IPS DF 6.9 (cell line): ENCODE results near the gene ITGB3BP.
A peak's percentile ranks its signal among the peaks of the same experiment; 100 is the strongest.
"Not testable (repeated sequence)": the region's sequence is repeated elsewhere in the genome, so short reads cannot be mapped to it uniquely, and the experiment has no call there.

Experiments used
- DNase-seq: peaks from one replicate; pipeline ENCODE4 v3.0.0-alpha.2; 2013; ENCODE audit warnings: low read depth, low spot score
- H3K27ac ChIP-seq: one replicate; pipeline ENCODE4 v1.5.1; 2013; ENCODE audit warnings: low read length, control low read depth
- H3K27me3 ChIP-seq: 2 replicates; pipeline ENCODE4 v1.6.1; 2013; ENCODE audit warnings: mild to moderate bottlenecking, low read length; ENCODE audit not compliant: control insufficient read depth, insufficient read depth
- H3K36me3 ChIP-seq: 2 replicates; pipeline ENCODE4 v1.6.1; 2013; ENCODE audit warnings: low read length; ENCODE audit not compliant: control insufficient read depth, insufficient read depth
- H3K4me1 ChIP-seq: 2 replicates; pipeline ENCODE4 v1.6.1; 2013; ENCODE audit warnings: low read length; ENCODE audit not compliant: control insufficient read depth, insufficient read depth
- H3K4me3 ChIP-seq: 2 replicates; pipeline ENCODE4 v1.5.1; 2013; ENCODE audit warnings: mild to moderate bottlenecking, low read length
- H3K9me3 ChIP-seq: 2 replicates; pipeline ENCODE4 v1.6.1; 2013; ENCODE audit warnings: low read length, inconsistent platforms; ENCODE audit not compliant: control insufficient read depth, insufficient read depth
- WGBS: extraction: QIAGEN DNeasy Blood & Tissue Kit; methylation state at CpG from one replicate; pipeline ENCODE4 v1.1.7; 2013; ENCODE audit warnings: mixed read lengths, missing lambda C conversion rate; ENCODE audit not compliant: insufficient read length, insufficient coverage; 5-methylcytosine and 5-hydroxymethylcytosine counted together

Gene ITGB3BP

GRCh38 chr1:63522891-63523728 is at the start of gene ITGB3BP, which contains the start of gene EFCAB7:
Gene ITGB3BP, minus strand, starts transcription at chr1:63523225. Its CDS starts 92 bp downstream, at chr1:63523133.
Gene EFCAB7, plus strand, starts transcription at chr1:63523525. Its CDS starts 2,048 bp downstream, at chr1:63525573.
- peak; percentile 91 for DNase-seq
- H3K27ac ChIP-seq: no peak within 1 kb of the TSS
- H3K27me3 ChIP-seq: no peaks in the 10 kb centered on the region
- H3K4me1 ChIP-seq: no peaks in the 10 kb centered on the region
- no CpG with 5 or more reads among the region's 50 CpGs for WGBS
- H3K4me3 ChIP-seq: peak within 1 kb of the TSS; percentile 67; the same call in 1 of the 2 replicates
- H3K9me3 ChIP-seq: no peaks in the 10 kb centered on the region
- no peaks in the 10 kb centered on the region for H3K36me3 ChIP-seq

- not testable (repeated sequence) for H3K4me3 ChIP-seq, H3K9me3 ChIP-seq, H3K4me1 ChIP-seq, H3K36me3 ChIP-seq, H3K27ac ChIP-seq, H3K27me3 ChIP-seq, DNase-seq
- WGBS: no CpG with 5 or more reads among the region's 8 CpGs
Measured at GRCh38 chr1:63572686-63573085, 49.7 kb upstream of the ITGB3BP start.

- Histone ChIP-seq H3K9me3 (no peaks in the 10 kb centered on the region), H3K27ac (no peak overlapping the region), H3K4me3 (no peak overlapping the region), H3K27me3 (no peaks in the 10 kb centered on the region), H3K36me3 (no peaks in the 10 kb centered on the region), H3K4me1 (no peaks in the 10 kb centered on the region; the same call in 1 of the 2 replicates)
- no CpG with 5 or more reads among the region's 3 CpGs for WGBS
- DNase-seq: no peak
Measured at GRCh38 chr1:63569640-63570316, 46.8 kb upstream of the ITGB3BP start.

GRCh38 chr1:63569068-63569467 is 46.0 kb upstream of the ITGB3BP start:
- no peak for DNase-seq
- no CpG with 5 or more reads among the region's 4 CpGs for WGBS
- Histone ChIP-seq H3K4me1 (no peaks in the 10 kb centered on the region; the same call in 1 of the 2 replicates), H3K27ac (no peak overlapping the region), H3K9me3 (no peaks in the 10 kb centered on the region), H3K36me3 (no peaks in the 10 kb centered on the region), H3K4me3 (no peak overlapping the region), H3K27me3 (no peaks in the 10 kb centered on the region)

- no peaks in the 10 kb centered on the region for H3K9me3 ChIP-seq
- no peak for DNase-seq
- H3K27ac ChIP-seq: no peak overlapping the region
- H3K36me3 ChIP-seq: no peaks in the 10 kb centered on the region
- no peak overlapping the region for H3K4me3 ChIP-seq
- no peaks in the 10 kb centered on the region for H3K4me1 ChIP-seq
- H3K27me3 ChIP-seq: no peaks in the 10 kb centered on the region
Measured at GRCh38 chr1:63563745-63564144, 40.7 kb upstream of the ITGB3BP start.

- WGBS: no CpG with 5 or more reads among the region's 2 CpGs
- Histone ChIP-seq H3K27me3 (no peaks in the 10 kb centered on the region), H3K9me3 (no peaks in the 10 kb centered on the region), H3K27ac (no peak overlapping the region), H3K36me3 (no peaks in the 10 kb centered on the region), H3K4me1 (no peaks in the 10 kb centered on the region; the same call in 1 of the 2 replicates), H3K4me3 (no peak overlapping the region)
- DNase-seq: no peak
Measured at GRCh38 chr1:63559357-63559756, 36.3 kb upstream of the ITGB3BP start.

- no peaks in the 10 kb centered on the region for H3K36me3 ChIP-seq
- no peak overlapping the region for H3K27ac ChIP-seq
- no peak overlapping the region for H3K4me3 ChIP-seq
- no CpG with 5 or more reads among the region's 6 CpGs for WGBS
- H3K27me3 ChIP-seq: no peaks in the 10 kb centered on the region
- no peaks in the 10 kb centered on the region; the same call in 1 of the 2 replicates for H3K4me1 ChIP-seq
- H3K9me3 ChIP-seq: no peaks in the 10 kb centered on the region
- no peak for DNase-seq
Measured at GRCh38 chr1:63557365-63557987, 34.5 kb upstream of the ITGB3BP start.

- Histone ChIP-seq H3K27me3 (no peaks in the 10 kb centered on the region), H3K27ac (no peak overlapping the region), H3K9me3 (no peaks in the 10 kb centered on the region), H3K4me1 (no peaks in the 10 kb centered on the region; the same call in 1 of the 2 replicates), H3K4me3 (no peak overlapping the region), H3K36me3 (no peaks in the 10 kb centered on the region)
- no peak for DNase-seq
Measured at GRCh38 chr1:63555480-63555879, 32.5 kb upstream of the ITGB3BP start.

- Histone ChIP-seq H3K27me3 (no peaks in the 10 kb centered on the region), H3K36me3 (no peaks in the 10 kb centered on the region), H3K4me3 (no peak overlapping the region), H3K4me1 (no peaks in the 10 kb centered on the region), H3K27ac (no peak overlapping the region), H3K9me3 (no peaks in the 10 kb centered on the region)
- no CpG with 5 or more reads among the region's 13 CpGs for WGBS
- DNase-seq: no peak
Measured at GRCh38 chr1:63548877-63549276, 25.9 kb upstream of the ITGB3BP start.

- no peak for DNase-seq
- no CpG with 5 or more reads among the region's 2 CpGs for WGBS
- H3K4me1 ChIP-seq: no peaks in the 10 kb centered on the region
- H3K27me3 ChIP-seq: no peaks in the 10 kb centered on the region
- H3K27ac ChIP-seq: no peak overlapping the region
- no peaks in the 10 kb centered on the region for H3K9me3 ChIP-seq
- H3K36me3 ChIP-seq: no peaks in the 10 kb centered on the region
- H3K4me3 ChIP-seq: no peak overlapping the region
Measured at GRCh38 chr1:63548303-63548702, 25.3 kb upstream of the ITGB3BP start.
